GM10266 (cell line): ENCODE data around the gene HDAC3.

Experiments
- DNase-seq: peaks from one replicate; pipeline ENCODE4 v3.0.0; 2012; ENCODE audit errors: extremely low spot score
- CTCF ChIP-seq: IDR thresholded peaks from 2 replicates; pipeline ENCODE4 v1.5.1; 2012; ENCODE audit warnings: mild to moderate bottlenecking, low read depth; ENCODE audit not compliant: control insufficient read depth, insufficient read depth; ENCODE audit errors: missing control alignments

The HDAC3 gene

GRCh38 chr5:141585594-141585993 lies 51.1 kb downstream of the HDAC3 start:
- no peak for TF ChIP-seq CTCF
- DNase-seq: no peak

GRCh38 chr5:141574122-141574510 lies 62.5 kb downstream of the HDAC3 start:
- DNase-seq: no peak
- no peak for TF ChIP-seq CTCF

GRCh38 chr5:141573489-141574121 lies 63.0 kb downstream of the HDAC3 start:
- DNase-seq: no peak
- no peak for TF ChIP-seq CTCF
